HepG2 (cell line): ENCODE measurements around the gene ZNF445. TPM values are rescaled to one million over a fixed set of nuclear protein-coding genes. Genes with fewer than 3 reads are reported as not detected.

ENCODE experiments used
- ATAC-seq: fragments of 200-7000 bp; cut with Tn5 transposase; 3 replicates; pipeline ENCODE4 v1.9.1; 2020; ENCODE audit warnings: mild to moderate bottlenecking, moderate library complexity
- BruUV-seq: library from RNA; stranded (reverse); fragments of 400-500 nt; replicated peaks from 2 replicates; lab custom pipeline; 2021; lab: Mats Ljungman, UMichigan
- CTCF ChIA-PET: fragments of 300-600 bp; formaldehyde crosslinking; extraction: SDS; loops from one replicate; lab custom pipeline; 2021; ENCODE audit warnings: low total read pairs, inconsistent platforms, low intra/inter-chr PET ratio; lab: Yijun Ruan, JAX
- POLR2A ChIA-PET: fragments of 350-600 bp; sonication (Branson Sonifier 250); formaldehyde crosslinking; loops from one replicate; lab custom pipeline; 2020; ENCODE audit warnings: antibody characterized with exemption, inconsistent platforms; lab: Yijun Ruan, JAX
- DNase-seq: peaks from one replicate; pipeline ENCODE4 v3.0.0-alpha.2; 2015; ENCODE audit warnings: low spot score
- FAIRE-seq: peaks from 3 replicates; lab custom pipeline; 2011; peaks lifted over from hg19 to GRCh38; lab: Jason Lieb, UNC
- H2AFZ ChIP-seq: one replicate; pipeline ENCODE4 v1.6.1; 2011; ENCODE audit warnings: low read length, inconsistent platforms
- H3K27ac ChIP-seq: fragments of 300-600 bp; 3 replicates; pipeline ENCODE4 v1.8.0; 2011; ENCODE audit warnings: mixed run types, mild to moderate bottlenecking, mixed read lengths, low read length, inconsistent platforms; ENCODE audit not compliant: insufficient read depth; ENCODE audit errors: extremely low read length
- H3K27me3 ChIP-seq, 2 experiments: fragments of 200-600 bp in 1 of 2; 2 replicates in 1 of 2; 3 replicates in 1 of 2; pipeline versions ENCODE4 v1.6.0 to v1.8.0; 2011; ENCODE audit warnings: low read length in 2 of 2, mild to moderate bottlenecking in 2 of 2, moderate library complexity in 2 of 2, inconsistent platforms in 1 of 2; ENCODE audit not compliant: insufficient read depth in 2 of 2, control insufficient read depth in 1 of 2
- H3K36me3 ChIP-seq, 2 experiments: fragments of 200-600 bp in 1 of 2; replicated peaks in 1 of 2; 2 replicates in 1 of 2; 3 replicates in 1 of 2; pipeline versions ENCODE4 v1.5.1 to v1.8.0; 2011; ENCODE audit warnings: low read length in 2 of 2, inconsistent platforms in 1 of 2; ENCODE audit not compliant: insufficient read depth in 2 of 2, control insufficient read depth in 1 of 2
- H3K4me1 ChIP-seq: 2 replicates; pipeline ENCODE4 v1.5.1; 2012; ENCODE audit warnings: low read length, inconsistent platforms; ENCODE audit not compliant: insufficient read depth
- H3K4me2 ChIP-seq: 2 replicates; pipeline ENCODE4 v1.6.0; 2011; ENCODE audit warnings: low read depth, low read length, inconsistent platforms
- H3K4me3 ChIP-seq, 3 experiments: fragments of 200-600 bp in 1 of 3; sonication (generic), shearing (Covaris generic) in 1 of 3; replicated peaks in 1 of 3; 2 replicates each; pipeline ENCODE4 v1.5.1; 2011 to 2016; ENCODE audit warnings: low read length in 3 of 3, inconsistent platforms in 2 of 3, low read depth in 2 of 3, mild to moderate bottlenecking in 2 of 3, control low read depth in 1 of 3, mixed read lengths in 1 of 3; ENCODE audit not compliant: insufficient read depth in 1 of 3
- H3K79me2 ChIP-seq: one replicate; pipeline ENCODE4 v1.6.1; 2011; ENCODE audit warnings: low read length, inconsistent platforms; ENCODE audit not compliant: insufficient read depth
- H3K9ac ChIP-seq: 2 replicates; pipeline ENCODE4 v1.6.0; 2011; ENCODE audit warnings: mild to moderate bottlenecking, low read depth, low read length, inconsistent platforms; ENCODE audit not compliant: insufficient read depth
- H3K9me3 ChIP-seq: 2 replicates; pipeline ENCODE4 v1.5.1; 2012; ENCODE audit warnings: mild to moderate bottlenecking, low read length
- H4K20me1 ChIP-seq: 2 replicates; pipeline ENCODE4 v1.6.0; 2011; ENCODE audit warnings: inconsistent platforms, mild to moderate bottlenecking, low read length, moderate library complexity; ENCODE audit not compliant: insufficient read depth
- MEIS1 ChIP-seq: sonication (generic); formaldehyde crosslinking; IDR thresholded peaks from 2 replicates; pipeline ENCODE4 v1.9.0; 2021; ENCODE audit warnings: mild to moderate bottlenecking, missing genetic modification reagents, moderate library complexity, borderline replicate concordance
- MNT ChIP-seq: fragments of 450-650 bp; IDR thresholded peaks from 2 replicates; pipeline ENCODE4 v1.6.1; 2016
- WGBS: methylation state at CpG from one replicate; pipeline ENCODE4 v1.1.6; 2017; ENCODE audit warnings: low lambda C conversion rate; 5-methylcytosine and 5-hydroxymethylcytosine counted together
- in situ Hi-C: cut with HindIII; loops from 2 replicates; pipeline ENCODE4 v1.10.0; 2017; ENCODE audit warnings: low pct_unique_long_range_greater_than_20kb; ENCODE audit not compliant: extremely low pct_ligation_motif_present
- intact Hi-C: fragments of 100-400 bp; cut with micrococcal nuclease; formaldehyde crosslinking; loops from one replicate; pipeline ENCODE4 v1.10.0; 2022; ENCODE audit not compliant: unreplicated experiment
- polyA plus RNA-seq, 8 experiments: library from polyadenylated mRNA; depleted of rRNA in 3 of 8; stranded (reverse) in 7 of 8; unstranded in 1 of 8; fragments of >200 nt; fragmentation: Illumina TruSeq in 4 of 8; extraction: Trizol in 4 of 8; gene quantifications; 2 replicates each; pipeline versions ENCODE4 v1.2.1 to v1.2.3, GENCODE V29; 2011 to 2016; ENCODE audit warnings: low read depth in 4 of 8, missing spikeins in 1 of 8, mixed read lengths in 1 of 8; ENCODE audit not compliant: insufficient read depth in 1 of 8
- total RNA-seq, 5 experiments: library from RNA; depleted of rRNA; stranded (reverse); fragments of >200 nt; fragmentation: Illumina TruSeq; extraction: Trizol; gene quantifications; 2 replicates each; pipeline ENCODE4 v1.2.3, GENCODE V29; 2016; ENCODE audit warnings: low read depth in 1 of 5
- TF ChIP-seq, protein P1 (sequence below): fragments of 450-650 bp; IDR thresholded peaks from 2 replicates; pipeline ENCODE4 v1.6.1; 2017; ENCODE audit warnings: mild to moderate bottlenecking

Gene ZNF445
- total and polyA plus RNA-seq, 2 of the 13 experiments (the other 11 are each of a cell fraction or from before 2014, with no cell fraction given): 4.4 to 10.3 TPM

GRCh38 chr3:44411031-44411645, 66.3 kb downstream of the ZNF445 start:
- no peak overlapping the region for H3K4me2 ChIP-seq
- in situ Hi-C loops: no loop called here
- DNase-seq: no peak
- no peaks in the 10 kb centered on the region for H3K79me2 ChIP-seq
- no peak for ATAC-seq
- 86% methylated on average over 6 of the region's 11 CpGs for WGBS
- no peak overlapping the region for H2AFZ ChIP-seq
- no peak overlapping the region for H3K9ac ChIP-seq
- no peak overlapping the region for H3K4me3 ChIP-seq
- H3K27ac ChIP-seq: no peak overlapping the region
- H4K20me1 ChIP-seq: no peaks in the 10 kb centered on the region
- no peaks in the 10 kb centered on the region for H3K27me3 ChIP-seq
- no TSS peak for BruUV-seq
- FAIRE-seq: no peak
- no peak for TF ChIP-seq MEIS1 (CRISPR knock-in tag)
- TF ChIP-seq MNT: peak; percentile 85
- TF ChIP-seq, protein P1, sequence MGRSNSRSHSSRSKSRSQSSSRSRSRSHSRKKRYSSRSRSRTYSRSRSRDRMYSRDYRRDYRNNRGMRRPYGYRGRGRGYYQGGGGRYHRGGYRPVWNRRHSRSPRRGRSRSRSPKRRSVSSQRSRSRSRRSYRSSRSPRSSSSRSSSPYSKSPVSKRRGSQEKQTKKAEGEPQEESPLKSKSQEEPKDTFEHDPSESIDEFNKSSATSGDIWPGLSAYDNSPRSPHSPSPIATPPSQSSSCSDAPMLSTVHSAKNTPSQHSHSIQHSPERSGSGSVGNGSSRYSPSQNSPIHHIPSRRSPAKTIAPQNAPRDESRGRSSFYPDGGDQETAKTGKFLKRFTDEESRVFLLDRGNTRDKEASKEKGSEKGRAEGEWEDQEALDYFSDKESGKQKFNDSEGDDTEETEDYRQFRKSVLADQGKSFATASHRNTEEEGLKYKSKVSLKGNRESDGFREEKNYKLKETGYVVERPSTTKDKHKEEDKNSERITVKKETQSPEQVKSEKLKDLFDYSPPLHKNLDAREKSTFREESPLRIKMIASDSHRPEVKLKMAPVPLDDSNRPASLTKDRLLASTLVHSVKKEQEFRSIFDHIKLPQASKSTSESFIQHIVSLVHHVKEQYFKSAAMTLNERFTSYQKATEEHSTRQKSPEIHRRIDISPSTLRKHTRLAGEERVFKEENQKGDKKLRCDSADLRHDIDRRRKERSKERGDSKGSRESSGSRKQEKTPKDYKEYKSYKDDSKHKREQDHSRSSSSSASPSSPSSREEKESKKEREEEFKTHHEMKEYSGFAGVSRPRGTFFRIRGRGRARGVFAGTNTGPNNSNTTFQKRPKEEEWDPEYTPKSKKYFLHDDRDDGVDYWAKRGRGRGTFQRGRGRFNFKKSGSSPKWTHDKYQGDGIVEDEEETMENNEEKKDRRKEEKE: no peak
- ChIA-PET POLR2A (interaction anchor here (0.9 kb wide), 1 partner anchor 28 kb away, joined by 3 read pairs; no protein-coding TSS in a partner anchor), CTCF (no interaction called here)
- H3K36me3 ChIP-seq: no peaks in the 10 kb centered on the region
- intact Hi-C loops: no loop called here
- H3K9me3 ChIP-seq: no peaks in the 10 kb centered on the region
- H3K4me1 ChIP-seq: peaks cover 15% of the 10 kb centered on the region
